ENCODE measurements around the gene C1orf52. TPM values are rescaled to one million over a fixed set of nuclear protein-coding genes. Genes with fewer than 3 reads are reported as not detected.

The C1orf52 gene
- total and polyA plus RNA-seq, 2 of the 13 experiments (the other 11 are each of a cell fraction or from before 2014, with no cell fraction given): 19.4 to 27.4 TPM

GRCh38 chr1:85200463-85201339 is 58.8 kb downstream of the C1orf52 start, which contains the start of gene SYDE2 (continued):
- TF ChIP-seq UBTF (CRISPR knock-in tag; IDR thresholded peaks at IDR 0.05) (peak; percentile 85), ZNF674 (CRISPR knock-in tag; IDR thresholded peaks at IDR 0.05; ENCODE audit: low read depth) (no peak), RXRA (CRISPR knock-in tag; IDR thresholded peaks at IDR 0.05) (peak; percentile 48; the same call in 1 of the 2 replicates), ISL2 (CRISPR knock-in tag; IDR thresholded peaks at IDR 0.05) (no peak; the same call in 1 of the 2 replicates), ZFP62 (CRISPR knock-in tag; IDR thresholded peaks at IDR 0.05) (no peak), JUNB (CRISPR knock-in tag; IDR thresholded peaks at IDR 0.05; ENCODE audit: borderline replicate concordance) (no peak), MBNL3 (CRISPR knock-in tag; conservative IDR thresholded peaks at IDR 0.05) (no peak), FOXA3 (CRISPR knock-in tag; IDR thresholded peaks at IDR 0.05) (no peak; the same call in 1 of the 2 replicates), ZNF33A (CRISPR knock-in tag; IDR thresholded peaks at IDR 0.05; ENCODE audit: borderline replicate concordance) (no peak), ZNF318 (CRISPR knock-in tag; IDR thresholded peaks at IDR 0.05) (no peak), ZNF275 (CRISPR knock-in tag; IDR thresholded peaks at IDR 0.05; ENCODE audit: borderline replicate concordance) (no peak), SAFB2 (CRISPR knock-in tag; IDR thresholded peaks at IDR 0.05; ENCODE audit: borderline replicate concordance, low read depth) (no peak; the same call in 1 of the 2 replicates), MNT (IDR thresholded peaks at IDR 0.05) (0 out of 2 replicates have a peak, but pooled peaks have one; percentile 20)

All from HepG2 (cell line).